Measurements from ENCODE around the gene CALML4.
A peak's percentile ranks its signal among the peaks of the same experiment; 100 is the strongest.
"Not testable (repeated sequence)": the region's sequence is repeated elsewhere in the genome, so short reads cannot be mapped to it uniquely, and the experiment has no call there.

CALML4 gene

DNA sequence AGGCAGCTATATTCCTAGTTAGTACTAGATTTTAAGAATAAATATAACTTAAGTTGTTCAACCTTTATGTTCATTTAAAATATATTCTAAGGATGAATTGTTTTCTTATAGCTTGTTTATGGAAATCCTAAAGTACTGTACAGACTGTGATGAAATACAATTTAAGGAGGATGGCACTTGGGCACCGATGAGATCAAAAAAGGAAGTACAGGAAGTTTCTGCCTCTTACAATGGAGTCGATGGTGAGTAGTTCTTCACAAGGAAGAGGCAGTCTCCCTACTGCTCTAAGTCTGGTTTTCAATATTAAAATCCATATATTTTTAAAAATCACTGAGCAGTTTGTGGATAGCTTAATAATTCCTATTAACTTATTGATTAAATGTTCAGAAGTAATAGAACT is 29.6 kb downstream of the CALML4 start:
- no peak overlapping the region for H3K4me3 ChIP-seq (ENCODE audit: low read depth, low read length)
- peak; percentile 50 for DNase-seq (ENCODE audit: low read depth)
- TF ChIP-seq, protein P1, sequence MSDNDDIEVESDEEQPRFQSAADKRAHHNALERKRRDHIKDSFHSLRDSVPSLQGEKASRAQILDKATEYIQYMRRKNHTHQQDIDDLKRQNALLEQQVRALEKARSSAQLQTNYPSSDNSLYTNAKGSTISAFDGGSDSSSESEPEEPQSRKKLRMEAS (IDR thresholded peaks at IDR 0.05; ENCODE audit: low read depth, low read length), result no peak
- TF ChIP-seq MYC (IDR thresholded peaks at IDR 0.05; ENCODE audit: low read depth, low read length) (no peak), POLR2A (IDR thresholded peaks at IDR 0.05; ENCODE audit: extremely low read depth, insufficient read length) (no peak)
- TF ChIP-seq, protein P2, sequence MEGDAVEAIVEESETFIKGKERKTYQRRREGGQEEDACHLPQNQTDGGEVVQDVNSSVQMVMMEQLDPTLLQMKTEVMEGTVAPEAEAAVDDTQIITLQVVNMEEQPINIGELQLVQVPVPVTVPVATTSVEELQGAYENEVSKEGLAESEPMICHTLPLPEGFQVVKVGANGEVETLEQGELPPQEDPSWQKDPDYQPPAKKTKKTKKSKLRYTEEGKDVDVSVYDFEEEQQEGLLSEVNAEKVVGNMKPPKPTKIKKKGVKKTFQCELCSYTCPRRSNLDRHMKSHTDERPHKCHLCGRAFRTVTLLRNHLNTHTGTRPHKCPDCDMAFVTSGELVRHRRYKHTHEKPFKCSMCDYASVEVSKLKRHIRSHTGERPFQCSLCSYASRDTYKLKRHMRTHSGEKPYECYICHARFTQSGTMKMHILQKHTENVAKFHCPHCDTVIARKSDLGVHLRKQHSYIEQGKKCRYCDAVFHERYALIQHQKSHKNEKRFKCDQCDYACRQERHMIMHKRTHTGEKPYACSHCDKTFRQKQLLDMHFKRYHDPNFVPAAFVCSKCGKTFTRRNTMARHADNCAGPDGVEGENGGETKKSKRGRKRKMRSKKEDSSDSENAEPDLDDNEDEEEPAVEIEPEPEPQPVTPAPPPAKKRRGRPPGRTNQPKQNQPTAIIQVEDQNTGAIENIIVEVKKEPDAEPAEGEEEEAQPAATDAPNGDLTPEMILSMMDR (IDR thresholded peaks at IDR 0.05; ENCODE audit: low read depth, low read length), result no peak

DNA sequence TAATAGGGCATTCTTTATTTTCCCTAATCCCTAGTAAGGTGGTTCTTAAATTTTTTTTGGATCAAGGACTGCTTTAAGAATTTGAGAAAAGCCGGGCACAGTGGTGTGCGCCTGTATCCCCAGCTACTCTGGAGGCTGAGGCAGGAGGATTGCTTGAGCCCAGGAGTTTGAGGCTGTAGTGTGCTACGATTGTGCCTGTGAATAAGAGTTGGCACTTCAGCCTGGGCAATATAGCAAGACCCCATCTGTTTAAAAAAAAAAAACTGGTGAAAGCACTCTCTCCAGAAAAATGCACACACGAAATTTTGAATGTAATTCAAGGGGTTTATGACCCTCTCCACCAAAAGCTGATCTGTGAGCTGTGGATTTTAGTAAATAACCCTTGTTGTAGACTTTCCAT is 32.0 kb downstream of the CALML4 start:
- H3K4me3 ChIP-seq (ENCODE audit: low read depth, low read length), result no peak overlapping the region
- DNase-seq (ENCODE audit: low read depth), result no peak

DNA sequence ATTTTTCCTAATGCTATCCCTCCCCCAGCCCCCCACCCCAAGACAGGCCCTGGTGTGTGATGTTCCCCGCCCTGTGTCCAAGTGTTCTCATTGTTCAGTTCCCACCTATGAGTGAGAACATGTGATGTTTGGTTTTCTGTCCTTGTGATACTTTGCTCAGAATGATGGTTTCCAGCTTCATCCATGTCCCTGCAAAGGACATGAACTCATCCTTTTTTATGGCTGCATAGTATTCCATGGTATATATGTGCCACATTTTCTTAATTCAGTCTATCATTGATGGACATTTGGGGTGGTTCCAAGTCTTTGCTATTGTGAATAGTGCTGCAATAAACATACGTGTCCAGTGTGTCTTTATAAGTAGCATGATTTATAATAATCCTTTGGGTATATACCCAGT is 33.1 kb downstream of the CALML4 start:
- not testable (repeated sequence) for DNase-seq (ENCODE audit: low read depth); H3K4me3 ChIP-seq (ENCODE audit: low read depth, low read length)

More for the DNA sequence above, 32.0 kb downstream of the CALML4 start:
- TF ChIP-seq POLR2A (IDR thresholded peaks at IDR 0.05; ENCODE audit: extremely low read depth, insufficient read length), result no peak
- TF ChIP-seq, protein P2 (IDR thresholded peaks at IDR 0.05; ENCODE audit: low read depth, low read length), result no peak
- TF ChIP-seq, protein P1 (IDR thresholded peaks at IDR 0.05; ENCODE audit: low read depth, low read length), result no peak
- TF ChIP-seq MYC (IDR thresholded peaks at IDR 0.05; ENCODE audit: low read depth, low read length), result no peak

DNA sequence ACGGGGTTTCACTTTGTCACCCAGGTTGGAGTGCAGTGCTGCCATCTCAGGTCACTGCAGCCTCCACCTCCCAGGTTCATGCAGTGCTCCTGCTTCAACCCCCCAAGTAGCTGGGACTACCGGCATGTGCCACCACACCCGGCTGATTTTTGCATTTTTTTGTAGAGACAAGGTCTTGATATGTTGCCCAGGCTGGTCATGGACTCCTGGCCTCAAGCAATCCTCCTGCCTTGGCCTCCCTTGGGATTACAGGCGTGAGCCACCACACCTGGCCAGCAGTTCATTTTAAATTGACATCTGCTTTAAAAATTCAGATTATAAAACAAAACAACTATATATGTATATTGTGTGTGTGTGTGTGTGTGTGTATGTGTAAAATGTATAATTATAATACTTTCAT is 38.3 kb downstream of the CALML4 start:
- H3K4me3 ChIP-seq (ENCODE audit: low read depth, low read length), result no peak overlapping the region
- DNase-seq (ENCODE audit: low read depth), result no peak
- TF ChIP-seq, protein P1 (IDR thresholded peaks at IDR 0.05; ENCODE audit: low read depth, low read length), result no peak
- TF ChIP-seq, protein P2 (IDR thresholded peaks at IDR 0.05; ENCODE audit: low read depth, low read length), result no peak
- TF ChIP-seq MYC (IDR thresholded peaks at IDR 0.05; ENCODE audit: low read depth, low read length) (no peak), POLR2A (IDR thresholded peaks at IDR 0.05; ENCODE audit: extremely low read depth, insufficient read length) (no peak)

DNA sequence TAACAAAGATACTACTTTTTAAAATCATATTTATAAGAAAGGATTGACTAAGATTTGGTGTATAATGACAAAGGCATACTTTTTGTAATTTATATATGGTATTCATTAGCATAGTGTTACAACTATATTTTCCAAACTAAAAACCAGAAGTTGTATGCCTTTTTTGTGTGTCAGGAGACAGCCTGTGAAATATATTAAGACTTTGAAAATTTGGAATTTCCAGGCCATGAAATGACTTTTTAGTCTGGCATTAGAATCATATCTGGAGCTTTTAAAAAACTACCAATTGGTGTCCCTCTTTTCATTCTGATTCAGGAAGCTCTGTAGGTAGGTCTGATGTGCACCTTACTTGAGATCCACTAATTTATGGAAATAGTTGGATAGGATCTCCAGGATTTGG is 41.9 kb downstream of the CALML4 start:
- DNase-seq (ENCODE audit: low read depth), result no peak
- H3K4me3 ChIP-seq (ENCODE audit: low read depth, low read length), result no peak overlapping the region
- TF ChIP-seq, protein P2 (IDR thresholded peaks at IDR 0.05; ENCODE audit: low read depth, low read length), result no peak
- TF ChIP-seq, protein P1 (IDR thresholded peaks at IDR 0.05; ENCODE audit: low read depth, low read length), result no peak
- TF ChIP-seq POLR2A (IDR thresholded peaks at IDR 0.05; ENCODE audit: extremely low read depth, insufficient read length) (no peak), MYC (IDR thresholded peaks at IDR 0.05; ENCODE audit: low read depth, low read length) (no peak)

DNA sequence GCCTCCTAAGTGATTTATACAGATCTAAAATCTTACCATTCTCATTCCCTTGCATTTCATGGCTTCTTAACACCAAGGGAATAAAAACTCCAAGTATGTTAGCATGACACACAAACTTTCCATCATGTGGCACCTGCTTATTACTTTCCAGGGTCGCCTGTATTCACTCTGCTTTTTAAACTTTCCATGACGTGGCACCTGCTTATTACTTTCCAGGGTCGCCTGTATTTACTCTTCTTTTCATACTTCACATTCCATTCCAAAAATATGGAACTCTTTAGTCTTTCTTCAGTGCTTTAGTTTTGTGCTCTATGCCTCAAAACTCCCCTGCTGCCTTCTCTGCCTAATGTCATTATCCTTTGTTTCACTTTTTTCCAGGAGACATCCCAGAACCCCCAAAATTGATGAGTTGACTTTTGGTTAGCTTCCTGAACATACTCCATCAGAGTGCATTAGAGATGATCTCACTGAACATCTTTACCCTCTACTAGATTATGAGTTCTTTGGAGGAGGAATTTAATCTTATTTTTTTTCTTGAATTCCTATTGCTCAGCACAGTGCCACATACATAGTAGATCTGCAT is 47.0 kb downstream of the CALML4 start:
- DNase-seq (ENCODE audit: low read depth), result no peak
- H3K4me3 ChIP-seq (ENCODE audit: low read depth, low read length), result no peak overlapping the region
- no peak for TF ChIP-seq POLR2A (IDR thresholded peaks at IDR 0.05; ENCODE audit: extremely low read depth, insufficient read length)
- TF ChIP-seq, protein P2 (IDR thresholded peaks at IDR 0.05; ENCODE audit: low read depth, low read length), result no peak
- TF ChIP-seq, protein P1 (IDR thresholded peaks at IDR 0.05; ENCODE audit: low read depth, low read length), result no peak
- no peak for TF ChIP-seq MYC (IDR thresholded peaks at IDR 0.05; ENCODE audit: low read depth, low read length)
